GM19351 (cell line): ENCODE measurements around the gene COPG2.
"Not testable (repeated sequence)": the region's sequence is repeated elsewhere in the genome, so short reads cannot be mapped to it uniquely, and the experiment has no call there.

ENCODE experiments used
- ATAC-seq: cut with Tn5 transposase; IDR thresholded peaks from one replicate; pipeline ENCODE4 v1.9.1; 2021; ENCODE audit warnings: mild to moderate bottlenecking, moderate library complexity; ENCODE audit not compliant: unreplicated experiment

COPG2 gene

DNA sequence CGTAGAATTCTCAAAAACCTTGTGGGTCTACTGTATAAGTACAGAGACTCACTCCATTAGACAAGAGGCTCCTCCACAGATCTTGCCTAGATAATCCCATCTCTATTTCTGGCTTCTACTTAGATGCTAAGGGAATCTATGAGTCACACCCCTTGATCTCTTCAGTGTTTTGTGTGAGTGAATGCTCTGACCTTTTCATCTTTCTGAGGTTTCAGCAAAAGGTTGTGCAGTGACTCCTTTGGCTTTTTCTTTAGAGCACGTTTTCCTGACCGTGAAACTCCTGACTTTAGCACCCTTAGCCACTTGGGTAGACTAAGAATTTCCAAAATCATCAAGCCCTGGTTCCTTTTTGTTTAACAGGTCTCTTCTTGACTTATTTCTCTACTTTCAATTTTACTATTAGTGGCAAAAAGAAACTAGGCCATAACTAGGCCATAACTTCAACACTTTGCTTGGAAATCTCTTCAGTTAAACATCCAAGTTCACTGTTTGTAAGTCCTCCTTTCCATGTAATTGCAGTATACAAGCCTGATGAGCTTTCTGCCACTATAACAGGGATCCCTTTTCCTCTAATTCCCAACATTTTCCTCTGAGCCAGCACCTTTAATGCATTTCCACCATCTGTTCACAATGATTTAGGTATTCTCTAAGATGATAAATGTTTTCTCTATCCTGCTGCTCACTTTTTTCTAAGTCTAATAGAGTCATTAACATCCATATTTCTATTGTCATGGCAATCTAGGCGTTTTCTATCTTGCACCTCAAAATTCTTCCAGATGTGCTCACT, 19.4 kb downstream of the COPG2 start:
- peak; percentile 56 for ATAC-seq

DNA sequence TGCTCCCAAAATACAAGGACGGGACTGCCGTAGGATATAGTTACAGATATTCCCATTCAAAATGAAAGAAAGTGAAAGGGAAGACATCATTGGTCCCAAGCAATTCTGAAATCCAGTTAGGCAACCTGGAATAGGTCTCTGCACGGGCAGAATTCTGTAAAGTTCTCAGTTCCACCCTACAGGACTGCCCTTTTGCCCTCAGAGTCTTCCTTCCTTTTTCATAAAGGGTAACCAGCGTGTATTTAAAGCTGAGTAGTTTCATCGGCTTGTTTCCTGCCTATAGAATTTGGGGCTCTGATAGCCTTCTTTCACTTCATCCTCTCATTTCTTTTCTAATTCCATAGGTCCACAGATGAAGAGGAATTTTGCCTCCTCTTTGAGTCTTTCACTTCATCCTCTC, 20.0 kb downstream of the COPG2 start:
- peak; percentile 28 for ATAC-seq

DNA sequence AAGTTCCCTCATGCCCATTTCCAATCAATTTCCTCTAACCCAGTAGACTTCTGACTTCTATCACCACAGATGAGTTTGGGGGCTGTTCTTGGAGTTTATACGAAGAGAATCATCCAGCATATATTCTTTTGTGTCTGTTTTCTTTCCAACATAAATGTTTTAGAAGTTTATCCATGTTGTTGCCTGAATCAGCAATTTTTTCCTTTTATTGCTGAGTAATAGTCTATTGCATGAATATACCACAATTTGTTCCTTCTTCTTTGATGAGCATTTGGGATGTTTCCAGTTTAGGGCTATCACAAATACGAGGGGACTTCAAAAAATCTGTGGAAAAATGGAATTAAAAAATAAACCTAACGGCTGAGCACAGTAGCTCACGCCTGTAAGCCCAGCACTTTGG, 26.2 kb downstream of the COPG2 start:
- ATAC-seq, result no peak

DNA sequence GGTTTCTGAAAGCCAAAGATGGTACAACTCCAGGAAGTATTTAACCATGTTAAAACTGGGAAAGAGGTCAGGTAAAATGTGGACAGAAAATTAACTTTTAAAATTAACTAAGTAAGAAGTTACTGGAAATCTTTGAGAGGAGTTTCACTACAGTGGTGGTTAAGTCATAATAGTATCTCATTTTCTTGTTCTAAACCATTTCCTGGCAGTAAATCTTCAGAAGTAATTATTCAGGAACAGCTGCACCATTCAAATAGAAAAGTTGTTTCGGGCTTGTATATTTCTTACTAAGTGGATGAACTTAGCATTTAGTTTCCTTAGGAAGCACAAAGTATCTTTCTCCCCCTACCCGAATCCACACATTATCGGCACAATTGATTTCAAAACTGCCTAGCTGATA, 27.1 kb downstream of the COPG2 start:
- no peak for ATAC-seq

DNA sequence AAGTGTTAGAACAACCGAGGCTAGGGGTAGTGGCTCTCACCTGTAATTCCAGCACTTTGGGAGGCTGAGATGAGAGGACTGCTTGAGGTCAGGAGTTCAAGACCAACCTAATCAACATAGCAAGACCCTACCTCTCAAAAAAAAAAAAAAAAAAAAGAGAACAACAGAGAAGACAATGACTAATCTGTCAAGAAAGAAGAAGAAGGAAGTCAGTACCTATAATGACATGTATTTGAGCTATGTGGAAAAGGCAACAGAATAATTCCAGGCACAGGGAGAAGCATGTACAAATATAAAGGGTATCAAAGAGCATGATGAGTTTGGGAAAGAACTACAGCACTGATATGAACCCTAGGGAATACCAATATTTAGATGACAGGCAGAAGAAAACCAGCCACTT, 27.5 kb downstream of the COPG2 start:
- no peak for ATAC-seq

DNA sequence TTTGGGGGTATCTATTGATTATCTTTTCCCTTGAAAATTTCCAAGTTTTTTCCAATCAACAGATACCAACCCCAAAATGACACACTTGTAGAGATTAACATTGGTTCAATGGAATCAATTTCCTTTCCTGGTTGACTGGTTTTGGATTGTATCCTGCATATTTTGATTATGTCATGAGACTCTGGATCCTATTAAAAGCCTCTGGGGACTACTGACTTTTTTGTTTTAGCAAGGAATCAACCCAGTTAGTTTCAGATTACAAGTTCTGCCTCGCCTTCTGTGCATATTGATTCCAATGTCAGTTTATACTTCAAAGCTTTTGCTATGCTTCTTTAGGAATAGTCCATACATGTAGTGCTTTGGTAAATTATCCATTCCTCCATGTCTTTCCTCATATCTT, 29.2 kb downstream of the COPG2 start:
- ATAC-seq, result no peak

DNA sequence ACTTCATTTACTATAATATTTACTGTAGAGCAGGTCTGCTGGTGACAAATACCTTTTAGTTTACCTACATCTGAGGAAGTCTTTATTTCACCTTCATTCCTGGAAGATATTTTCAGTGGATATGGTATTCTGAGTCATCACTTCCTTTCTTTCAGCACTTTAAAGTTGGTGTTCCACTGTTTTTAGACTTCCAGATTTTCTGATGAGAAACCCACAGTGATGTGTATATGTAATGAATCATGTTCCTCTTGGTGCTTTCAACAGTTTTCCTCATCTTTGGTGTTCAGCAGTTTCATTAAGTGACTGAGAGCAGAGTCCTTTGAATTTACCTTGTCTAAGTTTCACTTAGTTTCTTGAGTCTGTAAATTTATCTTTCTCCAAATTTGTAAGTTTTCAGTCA, 36.4 kb downstream of the COPG2 start:
- ATAC-seq, result no peak

DNA sequence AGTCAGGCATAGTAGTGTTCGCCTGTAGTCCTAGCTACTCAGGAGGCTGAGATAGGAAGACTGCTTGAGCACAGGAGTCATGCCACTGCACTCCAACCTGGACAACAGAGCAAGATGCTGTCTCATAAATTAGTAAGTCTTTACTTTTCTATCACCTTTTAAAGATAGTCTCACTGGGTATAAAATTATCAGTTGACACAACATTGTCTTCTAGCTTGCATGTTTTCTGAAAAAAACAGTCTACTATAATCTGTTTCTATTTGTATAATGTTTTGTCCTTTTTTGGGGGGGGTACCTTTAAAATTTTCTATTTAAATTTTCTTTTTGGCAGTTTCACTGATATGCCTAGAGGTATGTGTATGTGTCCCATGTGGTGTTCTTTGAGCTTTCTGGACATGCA, 39.6 kb downstream of the COPG2 start:
- ATAC-seq, result no peak

DNA sequence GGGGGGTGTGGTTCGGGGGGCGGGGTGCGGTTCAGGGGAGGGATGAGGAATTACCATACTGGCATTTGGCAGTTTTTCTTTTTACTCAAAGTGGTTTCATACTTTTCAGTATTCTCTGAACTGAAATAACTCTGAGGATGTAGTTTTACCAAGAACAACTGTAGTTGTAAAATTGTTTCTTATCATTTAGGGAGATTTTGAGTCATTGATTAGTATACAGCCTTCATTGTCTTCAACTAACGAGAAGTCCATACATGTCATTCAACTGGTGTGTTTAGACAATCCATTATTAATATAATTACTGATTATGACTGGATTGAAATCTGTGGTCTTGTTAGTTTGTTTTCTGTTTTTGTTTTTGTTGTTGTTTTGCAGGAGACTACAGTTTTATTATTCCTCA, 40.8 kb downstream of the COPG2 start:
- ATAC-seq, result no peak

DNA sequence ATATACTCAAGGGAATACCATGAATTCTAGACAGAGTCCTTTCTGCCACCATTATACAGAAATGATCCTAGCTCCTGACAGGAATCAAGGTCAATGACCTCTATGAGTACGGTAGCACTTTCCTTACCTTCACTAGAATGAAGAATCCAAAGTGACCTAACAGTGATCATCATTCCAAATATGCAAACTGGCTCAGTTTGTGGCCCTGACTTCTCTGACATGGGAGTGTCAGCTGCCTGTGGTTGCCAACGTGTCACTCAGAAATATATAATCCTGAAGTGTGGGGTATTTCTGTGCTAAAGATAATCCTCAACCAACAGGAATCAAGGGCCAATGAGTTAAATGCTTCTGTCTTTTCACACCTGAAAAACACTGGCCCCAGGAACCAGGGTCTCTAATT, 45.7 kb downstream of the COPG2 start:
- ATAC-seq, result no peak

DNA sequence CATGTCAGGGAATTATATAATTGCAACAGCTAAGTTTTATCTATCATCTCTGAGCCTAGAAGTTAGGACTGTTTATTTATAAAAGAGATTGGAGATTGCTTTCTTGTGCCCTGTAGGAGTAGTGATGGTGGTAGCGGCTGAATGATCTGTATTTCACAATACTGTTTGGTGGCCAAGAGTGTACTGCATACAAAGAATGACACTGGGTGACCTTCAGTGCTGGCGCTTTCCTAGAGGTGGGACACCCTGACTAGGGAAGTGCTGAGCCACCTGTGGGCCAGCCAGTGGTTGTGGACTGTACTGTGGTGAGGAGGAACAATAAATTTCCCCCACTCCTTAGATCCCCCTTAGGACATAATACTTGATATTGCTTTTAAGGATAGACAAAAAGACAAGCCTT, 53.0 kb downstream of the COPG2 start:
- ATAC-seq, result no peak

DNA sequence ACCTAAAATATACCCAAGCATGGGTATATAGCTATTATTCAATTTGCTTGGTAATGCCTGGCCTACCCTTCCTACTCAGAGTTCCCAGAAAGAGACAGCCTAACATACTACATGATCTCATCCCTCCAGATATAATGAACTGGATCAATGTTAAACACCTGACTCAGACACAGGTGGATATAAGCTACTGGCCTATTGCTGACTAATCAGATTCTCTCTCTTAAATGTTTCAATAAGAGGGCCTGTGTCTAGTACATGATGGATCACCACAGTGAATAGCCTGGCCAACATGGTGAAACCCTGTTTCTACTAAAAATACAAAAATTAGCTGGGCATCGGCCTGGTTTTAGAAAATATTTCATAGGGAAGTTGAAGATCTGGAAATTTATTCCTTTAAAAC, 54.1 kb downstream of the COPG2 start:
- ATAC-seq, result no peak

DNA sequence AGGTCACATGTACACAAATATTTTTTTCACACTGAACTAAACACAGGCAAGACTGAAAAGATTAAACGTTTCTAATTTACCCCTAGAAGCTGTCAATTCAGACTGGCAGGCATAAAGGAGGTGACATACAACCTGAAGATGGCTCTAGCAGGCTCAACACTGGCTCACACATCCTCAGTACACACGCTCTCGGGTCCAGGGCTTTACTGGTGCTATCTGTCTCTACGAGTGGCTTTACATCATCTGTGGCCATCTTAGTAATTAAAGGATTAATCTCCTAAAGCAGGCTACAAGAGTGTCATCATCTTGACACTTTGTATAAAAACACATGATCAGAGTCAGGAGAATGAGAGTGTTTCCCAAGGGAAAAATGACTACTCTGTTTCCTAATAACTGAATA, 57.3 kb downstream of the COPG2 start:
- ATAC-seq, result no peak

DNA sequence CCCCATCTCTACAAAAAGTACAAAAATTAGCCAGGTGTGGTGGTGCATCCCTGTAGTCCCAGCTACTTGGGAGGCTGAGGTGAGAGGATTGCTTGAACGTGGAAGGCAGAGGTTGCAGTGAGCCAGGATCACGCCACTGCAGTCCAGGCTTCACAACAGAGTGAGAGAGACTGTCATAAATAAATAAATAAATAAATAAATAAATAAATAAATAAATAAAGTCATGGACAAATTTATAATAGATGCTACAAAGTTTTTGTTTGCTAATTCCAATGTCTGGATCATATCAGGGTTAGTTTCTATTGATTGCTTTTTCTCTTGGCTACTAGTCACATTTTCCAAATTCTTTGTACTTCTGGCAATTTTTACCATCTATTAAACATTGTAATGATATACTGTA, 61.5 kb downstream of the COPG2 start:
- not testable (repeated sequence) for ATAC-seq

DNA sequence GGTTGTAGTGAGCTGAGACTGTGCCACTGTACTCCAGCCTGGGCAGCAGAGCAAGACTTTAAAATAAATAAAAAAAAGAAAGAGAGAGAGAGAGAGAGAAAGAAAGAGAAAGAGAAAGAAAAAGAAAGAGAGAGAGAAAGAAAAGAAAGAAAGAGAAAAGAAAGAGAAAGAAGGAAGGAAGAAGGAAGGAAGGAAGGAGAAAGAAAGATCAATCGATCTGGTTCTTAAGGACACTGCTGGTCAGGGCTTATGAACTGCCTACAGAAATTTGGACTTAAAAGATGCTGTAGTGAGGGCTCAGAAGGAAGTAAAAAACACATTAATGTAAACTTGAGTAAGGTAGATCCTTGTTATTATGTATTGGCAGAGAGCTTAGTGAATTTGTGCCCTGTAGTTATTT, 62.4 kb downstream of the COPG2 start:
- no peak for ATAC-seq

DNA sequence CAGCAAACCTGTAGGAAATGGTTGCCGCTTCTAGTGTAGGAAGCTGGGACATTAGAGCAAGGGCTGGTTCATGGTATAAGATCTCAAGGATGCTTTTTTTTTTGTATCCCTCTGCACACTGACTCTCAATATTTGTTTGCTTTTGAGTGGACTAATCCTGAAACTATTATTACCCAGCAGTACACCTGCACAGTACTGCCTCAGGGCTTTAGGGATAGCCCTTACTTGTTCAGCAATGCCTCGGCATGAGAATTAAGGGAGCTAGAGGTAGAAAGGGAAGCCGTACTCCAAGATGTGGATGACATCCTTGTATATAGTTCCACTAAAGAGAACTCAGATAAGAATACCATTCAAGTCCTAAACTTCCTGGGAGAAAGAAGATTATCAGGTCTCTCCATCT, 70.5 kb downstream of the COPG2 start:
- ATAC-seq, result no peak

DNA sequence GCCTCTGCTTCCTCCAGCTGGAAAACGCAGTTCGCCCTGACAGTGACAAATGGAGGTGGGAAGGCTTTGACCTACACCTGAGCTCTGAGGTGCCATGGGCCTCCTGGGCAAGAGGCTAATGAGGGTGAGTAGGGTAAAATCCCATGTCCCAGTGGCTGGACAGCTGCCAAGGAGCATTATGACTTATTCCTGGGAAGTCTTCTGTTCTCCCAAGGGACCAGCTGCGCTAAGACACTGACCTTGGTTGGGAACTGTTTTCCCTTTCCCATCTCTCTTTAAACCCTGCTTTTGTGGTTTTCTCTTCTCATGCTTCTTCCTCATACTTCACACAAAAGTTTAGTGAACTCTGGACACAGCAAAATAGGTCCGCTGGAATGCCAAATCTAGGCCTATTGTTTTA, 72.6 kb downstream of the COPG2 start:
- no peak for ATAC-seq

DNA sequence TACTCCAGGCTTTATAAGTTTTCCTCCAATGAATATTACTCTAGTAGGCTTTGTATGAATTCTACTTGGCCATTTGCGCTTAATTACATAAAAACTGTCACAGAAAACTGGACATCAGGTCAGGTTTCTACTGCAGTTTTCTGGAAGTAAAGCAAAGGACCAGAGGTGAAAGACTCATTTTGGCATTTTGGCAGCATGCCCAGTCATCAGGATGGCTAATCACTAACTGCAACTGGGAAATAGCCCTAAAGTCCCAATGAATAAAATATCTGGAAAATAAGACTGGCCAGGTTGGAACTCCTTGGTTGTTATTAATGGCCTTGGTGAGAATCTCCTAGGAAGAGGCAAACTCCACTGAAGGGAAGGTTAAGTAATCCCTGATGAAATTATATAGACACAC, 75.5 kb downstream of the COPG2 start:
- ATAC-seq, result no peak

DNA sequence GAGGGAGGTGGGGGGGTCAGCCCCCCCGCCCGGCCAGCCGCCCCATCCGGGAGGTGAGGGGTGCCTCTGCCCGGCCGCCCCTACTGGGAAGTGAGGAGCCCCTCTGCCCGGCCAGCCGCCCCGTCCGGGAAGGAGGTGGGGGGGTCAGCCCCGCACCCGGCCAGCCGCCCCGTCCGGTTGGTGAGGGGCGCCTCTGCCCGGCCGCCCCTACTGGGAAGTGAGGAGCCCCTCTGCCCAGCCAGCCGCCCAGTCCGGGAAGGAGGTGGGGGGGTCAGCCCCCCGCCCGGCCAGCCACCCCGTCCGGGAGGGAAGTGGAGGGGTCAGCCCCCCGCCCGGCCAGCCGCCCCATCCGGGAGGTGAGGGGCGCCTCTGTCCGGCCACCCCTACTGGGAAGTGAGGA, 77.1 kb downstream of the COPG2 start:
- not testable (repeated sequence) for ATAC-seq

DNA sequence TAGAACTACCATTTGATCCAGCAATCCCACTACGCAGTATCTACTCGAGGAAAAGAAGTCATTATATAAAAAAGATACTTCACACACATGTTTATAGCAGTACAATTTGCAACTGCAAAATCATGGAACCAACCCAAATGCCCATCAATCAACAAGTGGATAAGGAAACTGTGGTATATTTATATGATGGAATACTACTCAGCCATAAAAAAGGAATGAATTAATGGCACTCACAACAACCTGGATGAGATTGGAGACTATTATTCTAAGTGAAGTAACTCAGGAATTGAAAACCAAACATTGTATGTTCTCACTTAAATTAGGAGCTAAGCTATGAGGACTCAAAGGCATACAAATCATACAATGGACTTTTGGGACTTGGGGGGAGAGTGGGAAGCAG, 82.6 kb downstream of the COPG2 start:
- not testable (repeated sequence) for ATAC-seq

DNA sequence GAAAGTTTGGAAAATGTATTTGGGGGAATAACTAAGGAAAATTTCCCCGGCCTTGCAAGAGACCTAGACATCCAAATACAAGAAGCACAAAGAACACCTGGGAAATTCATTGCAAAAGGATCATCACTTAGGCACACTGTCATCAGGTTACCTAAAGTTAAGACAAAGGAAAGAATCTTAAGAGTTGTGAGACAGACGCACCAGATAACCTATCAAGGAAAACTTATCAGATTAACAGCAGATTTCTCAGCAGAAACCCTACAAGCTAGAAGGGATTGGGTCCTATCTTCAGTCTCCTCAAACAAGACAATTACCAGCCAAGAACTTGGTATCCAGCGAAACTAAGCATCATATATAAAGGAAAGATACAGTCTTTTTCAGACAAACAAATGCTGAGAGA, 93.4 kb downstream of the COPG2 start:
- not testable (repeated sequence) for ATAC-seq

DNA sequence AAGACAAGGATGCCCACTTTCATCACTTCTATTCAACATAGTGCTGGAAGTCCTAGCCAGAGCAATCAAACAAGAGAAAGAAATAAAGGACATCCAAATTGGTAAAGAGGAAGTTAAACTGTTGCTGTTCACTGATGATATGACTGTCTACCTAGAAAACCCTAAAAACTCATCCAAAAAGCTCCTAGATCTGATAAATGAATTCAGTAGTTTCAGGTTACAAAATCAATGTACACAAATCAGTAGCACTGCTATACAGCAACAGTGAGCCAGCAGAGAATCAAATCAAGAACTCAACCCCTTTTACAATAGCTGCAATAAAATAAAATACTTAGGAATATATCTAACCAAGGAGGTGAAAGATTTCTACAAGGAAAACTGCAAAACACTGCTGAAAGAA, 98.4 kb downstream of the COPG2 start:
- ATAC-seq, result not testable (repeated sequence)

DNA sequence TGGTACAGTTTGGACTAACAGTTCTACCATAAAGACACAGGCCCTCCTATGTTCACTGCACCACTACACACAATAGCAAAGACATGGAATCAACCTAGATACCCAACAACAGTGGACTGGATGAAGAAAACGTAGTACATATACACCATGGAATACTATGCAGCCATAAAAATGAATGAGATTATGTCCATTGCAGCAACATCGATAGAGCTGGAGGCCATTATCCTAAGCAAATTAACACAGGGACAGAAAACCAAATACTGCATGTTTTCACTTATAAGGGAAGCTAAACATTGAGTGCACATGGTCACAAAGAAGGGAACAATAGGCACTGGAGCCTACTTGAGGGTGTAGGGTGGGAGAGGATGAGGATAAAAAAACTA, 101.7 kb downstream of the COPG2 start:
- ATAC-seq, result no peak
